ENCODE data around the gene GDI2.

Gene GDI2

GRCh38 chr10:5737352-5737751 is 75.9 kb downstream of the GDI2 start:
- no peak for DNase-seq

GRCh38 chr10:5736591-5736990 is 76.6 kb downstream of the GDI2 start:
- no peak for DNase-seq

DNA sequence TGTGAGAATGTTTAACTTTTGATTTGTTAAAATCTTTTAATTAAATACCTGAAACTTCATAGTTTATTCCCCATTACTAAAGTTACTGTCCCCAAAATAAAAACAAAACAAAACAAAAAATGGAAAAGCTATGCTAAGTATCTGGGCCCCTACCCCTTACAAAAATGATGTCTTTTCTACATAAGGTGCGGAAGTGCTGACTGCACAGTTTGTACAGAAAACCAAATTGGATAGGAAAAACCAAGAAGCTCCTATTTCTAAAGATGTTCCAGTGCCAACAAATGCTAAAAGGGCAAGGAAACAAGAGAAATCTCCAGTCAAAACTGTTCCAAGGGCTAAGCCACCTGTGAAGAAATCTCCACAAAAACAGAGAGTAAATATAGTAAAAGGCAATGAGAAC is 78.1 kb downstream of the GDI2 start:
- DNase-seq: no peak

GRCh38 chr10:5732141-5732540 is 81.1 kb downstream of the GDI2 start:
- DNase-seq: no peak

GRCh38 chr10:5731559-5731958 is 81.7 kb downstream of the GDI2 start:
- DNase-seq: no peak

DNA sequence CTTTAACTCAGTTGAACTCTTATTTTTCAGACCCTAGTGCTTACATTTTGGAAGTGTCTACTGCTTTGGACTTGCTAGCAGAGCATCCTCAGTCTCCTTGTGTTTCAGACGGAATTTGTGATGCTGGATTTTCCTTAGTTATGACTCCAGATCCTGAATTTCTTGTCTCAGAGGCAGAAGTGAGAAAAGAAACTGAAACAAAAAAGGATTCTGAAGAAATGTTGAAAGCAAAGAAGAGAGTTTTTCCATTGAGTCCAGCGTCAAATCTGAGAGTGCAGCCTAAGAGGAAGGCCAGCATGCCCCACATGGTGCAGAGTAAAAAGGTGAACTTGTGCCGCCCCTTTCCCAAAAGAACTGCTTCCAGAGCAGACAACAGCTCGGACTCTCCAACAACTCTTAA is 82.5 kb downstream of the GDI2 start:
- no peak for DNase-seq

- no peak for DNase-seq
Observed at GRCh38 chr10:5723692-5724091, 89.5 kb downstream of the GDI2 start.

DNA sequence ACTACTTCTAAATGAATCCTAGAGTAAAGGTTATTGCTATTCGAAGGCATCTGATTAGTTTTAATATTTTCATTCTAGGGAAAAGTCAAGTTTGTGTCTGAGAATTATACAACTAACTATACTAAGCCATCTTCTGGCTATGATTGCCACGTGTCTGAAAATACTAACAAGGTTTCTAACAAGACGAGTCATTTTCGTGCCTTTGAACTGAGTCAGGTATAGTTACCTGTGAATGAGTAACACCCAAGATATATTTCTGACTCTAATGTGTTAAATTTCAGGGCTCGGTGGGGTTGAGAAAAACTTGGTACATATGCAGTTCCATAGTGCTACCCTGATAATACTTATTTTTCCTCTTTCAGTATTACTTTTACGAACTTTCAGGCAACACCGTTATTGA is 93.1 kb downstream of the GDI2 start:
- no peak for DNase-seq

DNA sequence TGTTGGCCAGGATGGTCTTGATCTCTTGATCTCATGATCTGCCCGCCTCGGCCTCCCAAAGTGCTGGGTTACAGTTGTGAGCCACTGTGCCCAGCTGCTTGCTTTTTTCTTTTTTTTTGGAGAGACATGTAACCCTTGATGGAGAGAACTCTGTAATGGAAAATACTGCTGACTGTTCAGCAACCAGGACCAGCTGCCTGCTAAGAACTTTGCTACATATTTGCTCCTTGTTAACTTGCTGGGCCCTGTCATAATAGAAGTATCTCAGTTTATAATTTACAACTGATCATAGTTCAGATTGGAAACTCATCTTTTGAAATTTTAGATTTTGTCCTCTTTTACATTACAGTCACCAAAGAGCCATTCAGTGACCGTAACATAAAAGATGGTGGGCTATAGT is 93.7 kb downstream of the GDI2 start:
- no peak for DNase-seq

Data from GDM1 (cell line).